HEK293 (cell line): Measurements from ENCODE around the gene TBCK.

Experiments
- CTCF ChIA-PET: fragments of 350-600 bp; formaldehyde crosslinking; extraction: SDS; loops from one replicate; lab custom pipeline; 2021; ENCODE audit warnings: antibody characterized with exemption; lab: Yijun Ruan, JAX
- POLR2A ChIA-PET: fragments of 300-600 bp; formaldehyde crosslinking; extraction: SDS; loops from one replicate; lab custom pipeline; 2020; ENCODE audit warnings: antibody characterized with exemption, inconsistent platforms; lab: Yijun Ruan, JAX
- H3K27ac ChIP-seq: fragments of 200-500 bp; sonication (Bioruptor generic); 2 replicates; pipeline ENCODE4 v1.5.1; 2014; ENCODE audit warnings: low read depth, low read length, control low read depth, inconsistent platforms; ENCODE audit errors: extremely low read depth
- H3K36me3 ChIP-seq, 2 experiments: fragments of 200-500 bp in 1 of 2; sonication (Bioruptor generic) in 1 of 2; 1 replicate in 1 of 2; 2 replicates in 1 of 2; pipeline ENCODE4 v1.5.1; 2014 to 2017; ENCODE audit warnings: inconsistent platforms in 2 of 2, low read length in 2 of 2; ENCODE audit not compliant: control insufficient read depth in 2 of 2, insufficient read depth in 1 of 2
- H3K4me1 ChIP-seq: fragments of 200-500 bp; sonication (Bioruptor generic); 2 replicates; pipeline ENCODE4 v1.5.1; 2014; ENCODE audit warnings: mild to moderate bottlenecking, low read length, inconsistent platforms; ENCODE audit not compliant: control insufficient read depth, insufficient read depth
- H3K4me3 ChIP-seq: 2 replicates; pipeline ENCODE4 v1.5.1; 2011; ENCODE audit warnings: low read depth, mild to moderate bottlenecking, control low read depth, low read length, moderate library complexity
- H3K9me3 ChIP-seq: fragments of 200-500 bp; sonication (Bioruptor generic); 2 replicates; pipeline ENCODE4 v1.5.1; 2014; ENCODE audit warnings: low read depth, low read length, inconsistent platforms; ENCODE audit not compliant: control insufficient read depth, insufficient read depth
- ELK4 ChIP-seq: IDR thresholded peaks from 2 replicates; pipeline ENCODE4 v1.6.1; 2011; ENCODE audit warnings: mild to moderate bottlenecking, low read depth, low read length, borderline replicate concordance
- GLIS2 ChIP-seq: fragments of 450-650 bp; formaldehyde crosslinking; IDR thresholded peaks from 2 replicates; pipeline ENCODE4 v1.5.1; 2016; ENCODE audit warnings: missing biosample characterization, missing genetic modification characterization
- KLF1 ChIP-seq: fragments of 450-650 bp; formaldehyde crosslinking; IDR thresholded peaks from 2 replicates; pipeline ENCODE4 v1.5.1; 2016; ENCODE audit warnings: missing biosample characterization, missing genetic modification characterization
- KLF7 ChIP-seq: fragments of 450-650 bp; formaldehyde crosslinking; IDR thresholded peaks from 2 replicates; pipeline ENCODE4 v1.5.1; 2016; ENCODE audit warnings: missing biosample characterization, missing genetic modification characterization, borderline replicate concordance
- OVOL3 ChIP-seq: fragments of 450-650 bp; formaldehyde crosslinking; IDR thresholded peaks from 2 replicates; pipeline ENCODE4 v1.5.1; 2016; ENCODE audit warnings: missing biosample characterization, missing genetic modification characterization
- SP2 ChIP-seq: fragments of 450-650 bp; formaldehyde crosslinking; IDR thresholded peaks from 2 replicates; pipeline ENCODE4 v1.5.1; 2016; ENCODE audit warnings: missing biosample characterization, missing genetic modification characterization
- ZBTB21 ChIP-seq: fragments of 450-650 bp; formaldehyde crosslinking; IDR thresholded peaks from 2 replicates; pipeline ENCODE4 v1.5.1; 2017; ENCODE audit warnings: missing biosample characterization, missing genetic modification characterization
- ZFP41 ChIP-seq: fragments of 450-650 bp; formaldehyde crosslinking; IDR thresholded peaks from 2 replicates; pipeline ENCODE4 v1.5.1; 2016; ENCODE audit warnings: missing biosample characterization, missing genetic modification characterization, borderline replicate concordance
- ZNF155 ChIP-seq: fragments of 450-650 bp; formaldehyde crosslinking; IDR thresholded peaks from 2 replicates; pipeline ENCODE4 v1.5.1; 2016; ENCODE audit warnings: missing biosample characterization, missing genetic modification characterization
- ZNF2 ChIP-seq: fragments of 450-650 bp; formaldehyde crosslinking; IDR thresholded peaks from 2 replicates; pipeline ENCODE4 v1.5.1; 2016; ENCODE audit warnings: missing biosample characterization, missing genetic modification characterization
- ZNF221 ChIP-seq: fragments of 450-650 bp; formaldehyde crosslinking; IDR thresholded peaks from 2 replicates; pipeline ENCODE4 v1.5.1; 2017; ENCODE audit warnings: missing biosample characterization, missing genetic modification characterization, borderline replicate concordance
- ZNF280D ChIP-seq: fragments of 450-650 bp; formaldehyde crosslinking; IDR thresholded peaks from 2 replicates; pipeline ENCODE4 v1.5.1; 2016; ENCODE audit warnings: missing biosample characterization, missing genetic modification characterization
- ZNF311 ChIP-seq: fragments of 450-650 bp; formaldehyde crosslinking; IDR thresholded peaks from 2 replicates; pipeline ENCODE4 v1.5.1; 2017; ENCODE audit warnings: missing biosample characterization, missing genetic modification characterization, borderline replicate concordance
- ZNF324 ChIP-seq: fragments of 450-650 bp; formaldehyde crosslinking; IDR thresholded peaks from 2 replicates; pipeline ENCODE4 v1.5.1; 2016; ENCODE audit warnings: missing biosample characterization, missing genetic modification characterization
- ZNF416 ChIP-seq: fragments of 450-650 bp; formaldehyde crosslinking; IDR thresholded peaks from 2 replicates; pipeline ENCODE4 v1.5.1; 2016; ENCODE audit warnings: missing biosample characterization, missing genetic modification characterization
- ZNF433 ChIP-seq: fragments of 450-650 bp; formaldehyde crosslinking; IDR thresholded peaks from 2 replicates; pipeline ENCODE4 v1.5.1; 2016; ENCODE audit warnings: missing biosample characterization, missing genetic modification characterization, low read depth
- ZNF558 ChIP-seq: fragments of 450-650 bp; formaldehyde crosslinking; IDR thresholded peaks from 2 replicates; pipeline ENCODE4 v1.5.1; 2016; ENCODE audit warnings: missing biosample characterization, missing genetic modification characterization
- ZNF560 ChIP-seq: fragments of 450-650 bp; formaldehyde crosslinking; IDR thresholded peaks from 2 replicates; pipeline ENCODE4 v1.5.1; 2017; ENCODE audit warnings: missing biosample characterization, missing genetic modification characterization, borderline replicate concordance
- ZNF777 ChIP-seq: fragments of 450-650 bp; formaldehyde crosslinking; IDR thresholded peaks from 2 replicates; pipeline ENCODE4 v1.5.1; 2017; ENCODE audit warnings: missing biosample characterization, missing genetic modification characterization, borderline replicate concordance
- TF ChIP-seq, protein P1 (sequence below): fragments of 450-650 bp; IDR thresholded peaks from 2 replicates; pipeline ENCODE4 v1.5.1; 2018; ENCODE audit warnings: missing biosample characterization, mild to moderate bottlenecking, missing genetic modification characterization
- TF ChIP-seq, protein P2 (sequence below): fragments of 450-650 bp; formaldehyde crosslinking; IDR thresholded peaks from 2 replicates; pipeline ENCODE4 v1.5.1; 2016; ENCODE audit warnings: missing biosample characterization, missing genetic modification characterization

Gene TBCK

DNA sequence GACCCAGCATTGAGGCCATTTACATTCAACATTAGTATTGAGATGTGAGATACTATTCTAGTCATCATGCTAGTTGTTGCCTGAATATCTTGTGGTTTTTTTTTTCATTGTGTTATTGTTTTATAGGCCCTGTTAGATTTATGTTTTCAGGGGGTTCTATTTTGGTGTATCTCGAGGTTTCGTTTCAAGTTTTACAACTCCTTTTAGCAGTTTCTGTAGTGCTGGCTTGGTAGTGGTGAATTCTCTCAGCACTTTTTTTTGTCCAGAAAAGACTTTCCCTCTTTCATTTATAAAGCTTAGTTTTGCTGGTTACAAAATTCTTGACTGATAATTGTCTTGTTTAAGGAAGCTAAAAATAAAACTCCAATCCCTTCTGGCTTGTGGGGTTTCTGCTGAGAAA lies 305.2 kb downstream of the TBCK start (continued):
- TF ChIP-seq KLF7 (tag by site-specific recombination) (no peak), ZNF777 (tag by site-specific recombination) (no peak)
- TF ChIP-seq, all 188 proteins: peak for 0

- Histone ChIP-seq H3K9me3 (no peaks in the 10 kb centered on the region), H3K4me3 (no peak overlapping the region), H3K27ac (no peak overlapping the region), H3K4me1 (no peaks in the 10 kb centered on the region), H3K36me3 (no peaks in the 10 kb centered on the region)
- CTCF ChIA-PET: no interaction called here
- POLR2A ChIA-PET: no interaction called here
- TF ChIP-seq ZNF416 (tag by site-specific recombination): no peak
- TF ChIP-seq ZFP41 (tag by site-specific recombination): no peak
- TF ChIP-seq GLIS2 (tag by site-specific recombination): no peak
- TF ChIP-seq, protein P1, sequence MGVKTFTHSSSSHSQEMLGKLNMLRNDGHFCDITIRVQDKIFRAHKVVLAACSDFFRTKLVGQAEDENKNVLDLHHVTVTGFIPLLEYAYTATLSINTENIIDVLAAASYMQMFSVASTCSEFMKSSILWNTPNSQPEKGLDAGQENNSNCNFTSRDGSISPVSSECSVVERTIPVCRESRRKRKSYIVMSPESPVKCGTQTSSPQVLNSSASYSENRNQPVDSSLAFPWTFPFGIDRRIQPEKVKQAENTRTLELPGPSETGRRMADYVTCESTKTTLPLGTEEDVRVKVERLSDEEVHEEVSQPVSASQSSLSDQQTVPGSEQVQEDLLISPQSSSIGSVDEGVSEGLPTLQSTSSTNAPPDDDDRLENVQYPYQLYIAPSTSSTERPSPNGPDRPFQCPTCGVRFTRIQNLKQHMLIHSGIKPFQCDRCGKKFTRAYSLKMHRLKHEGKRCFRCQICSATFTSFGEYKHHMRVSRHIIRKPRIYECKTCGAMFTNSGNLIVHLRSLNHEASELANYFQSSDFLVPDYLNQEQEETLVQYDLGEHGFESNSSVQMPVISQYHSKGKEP (tag by site-specific recombination): no peak
- TF ChIP-seq ZNF433 (tag by site-specific recombination): no peak
- no peak for TF ChIP-seq OVOL3 (tag by site-specific recombination)
- TF ChIP-seq ELK4: no peak
- no peak for TF ChIP-seq ZNF155 (tag by site-specific recombination)
- TF ChIP-seq, protein P2, sequence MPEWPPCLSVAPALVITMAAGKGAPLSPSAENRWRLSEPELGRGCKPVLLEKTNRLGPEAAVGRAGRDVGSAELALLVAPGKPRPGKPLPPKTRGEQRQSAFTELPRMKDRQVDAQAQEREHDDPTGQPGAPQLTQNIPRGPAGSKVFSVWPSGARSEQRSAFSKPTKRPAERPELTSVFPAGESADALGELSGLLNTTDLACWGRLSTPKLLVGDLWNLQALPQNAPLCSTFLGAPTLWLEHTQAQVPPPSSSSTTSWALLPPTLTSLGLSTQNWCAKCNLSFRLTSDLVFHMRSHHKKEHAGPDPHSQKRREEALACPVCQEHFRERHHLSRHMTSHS (tag by site-specific recombination): no peak
- TF ChIP-seq ZNF560 (tag by site-specific recombination): no peak
- TF ChIP-seq SP2 (tag by site-specific recombination): no peak
These were observed 313.0 kb downstream of the TBCK start for GRCh38 chr4:106002994-106003393.

DNA sequence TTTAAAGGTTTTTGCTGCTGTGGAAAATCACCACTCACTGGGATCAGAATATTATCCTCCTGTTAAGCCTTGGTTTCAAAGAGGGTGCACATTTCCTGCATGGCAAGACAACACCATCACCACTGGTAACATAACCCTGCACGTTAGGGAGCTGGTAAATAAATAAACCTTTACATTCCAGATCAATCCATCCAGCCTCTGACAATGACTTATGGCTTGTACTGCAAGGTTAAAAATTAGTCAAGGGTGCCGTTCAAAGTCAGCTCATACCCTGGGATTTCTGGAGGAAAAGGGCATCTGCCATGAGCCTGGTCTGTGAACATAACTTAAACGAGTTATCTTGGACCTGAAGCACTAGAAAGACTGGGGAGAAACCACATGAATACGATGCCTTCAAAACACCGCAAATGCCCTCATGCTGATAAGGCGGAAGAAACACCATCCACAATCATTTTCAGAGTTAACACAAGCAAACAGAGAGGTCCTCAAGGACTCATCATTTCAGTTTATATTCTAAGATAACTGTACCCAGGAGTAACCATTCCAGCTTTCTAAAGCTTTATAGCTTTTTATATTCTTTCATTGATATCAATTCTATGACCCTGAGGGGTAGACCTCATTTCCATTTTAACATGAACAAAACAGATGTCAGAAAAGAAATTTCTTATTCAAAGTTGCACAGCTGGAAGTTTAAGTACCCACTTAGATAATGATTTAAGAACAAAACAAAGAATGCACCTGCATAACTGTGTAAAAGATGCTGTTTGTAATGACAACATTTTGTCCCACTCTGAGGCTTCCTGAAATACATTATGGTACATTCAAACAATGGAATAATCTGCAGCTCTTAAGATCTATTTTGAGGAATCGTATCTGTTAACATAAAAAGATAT lies 317.6 kb downstream of the TBCK start:
- ChIA-PET POLR2A (no interaction called here), CTCF (interaction anchor here (0.6 kb wide), 1 partner anchor 198 kb away, joined by 3 read pairs; no protein-coding TSS in a partner anchor)
- H3K4me1 ChIP-seq: no peaks in the 10 kb centered on the region
- H3K9me3 ChIP-seq: no peaks in the 10 kb centered on the region
- no peaks in the 10 kb centered on the region for H3K36me3 ChIP-seq
- H3K4me3 ChIP-seq: no peak overlapping the region
- H3K27ac ChIP-seq: no peak overlapping the region
- TF ChIP-seq ZBTB21 (no peak), ZNF558 (no peak), ZNF221 (tag by site-specific recombination) (no peak), ZNF324 (tag by site-specific recombination) (no peak), ZNF416 (tag by site-specific recombination) (no peak), KLF1 (tag by site-specific recombination) (no peak), ZNF2 (tag by site-specific recombination) (no peak), ZNF280D (no peak), ZNF311 (tag by site-specific recombination) (no peak)
